ENCODE results near the gene CAMSAP1.

GRCh38 chr9:135888126-135888765 lies 19.1 kb downstream of the CAMSAP1 start:
- TF ChIP-seq TAF1 (IDR thresholded peaks at IDR 0.05; ENCODE audit: low read depth, low read length) (no peak), PAX5 (IDR thresholded peaks at IDR 0.05; ENCODE audit: insufficient read depth, low read length, severe bottlenecking) (no peak)

All from GM12891 (cell line).